ENCODE data around the gene PSMC2. TPM values are rescaled to one million over a fixed set of nuclear protein-coding genes. Genes with fewer than 3 reads are reported as not detected.
A peak's percentile ranks its signal among the peaks of the same experiment; 100 is the strongest.

The PSMC2 gene
- 80.5 TPM for total RNA-seq (ENCODE audit: unreplicated experiment)
- long read RNA-seq, transcript PSMC2-201 (12 exons, 2,637 nt): major isoform, 57 of 61 reads
- long read RNA-seq, partial matches to known transcripts: 1 of 61 reads
- long read RNA-seq, other reads (novel, unspliced or antisense): 3 of 61 reads

- DNase-seq (ENCODE audit: low spot score): peak; percentile 74
- peaks cover 42% of the 10 kb centered on the region for H3K4me1 Mint-ChIP-seq (ENCODE audit: unreplicated experiment)
- peak within 1 kb of the TSS; percentile 99 for H3K27ac Mint-ChIP-seq (ENCODE audit: unreplicated experiment)
- H3K4me3 Mint-ChIP-seq (ENCODE audit: unreplicated experiment): peak within 1 kb of the TSS; percentile 98
- peaks cover 6% of the 10 kb centered on the region for H3K36me3 Mint-ChIP-seq (ENCODE audit: low read depth, unreplicated experiment)
- H3K27me3 Mint-ChIP-seq (ENCODE audit: unreplicated experiment): peaks cover 3% of the 10 kb centered on the region
- TF ChIP-seq CTCF (IDR thresholded peaks at IDR 0.05; ENCODE audit: unreplicated experiment): no peak
- H3K9me3 Mint-ChIP-seq (ENCODE audit: unreplicated experiment): no peaks in the 10 kb centered on the region
Observed at GRCh38 chr7:103347507-103348267, at the start of gene PSMC2. Gene PSMC2, plus strand, starts transcription at chr7:103347643. Its CDS starts 69 bp downstream, at chr7:103347712.

GRCh38 chr7:103297837-103298179, 49.6 kb upstream of the PSMC2 start:
- no peak for DNase-seq (ENCODE audit: low spot score)
- peaks cover 7% of the 10 kb centered on the region for H3K36me3 Mint-ChIP-seq (ENCODE audit: low read depth, unreplicated experiment)
- H3K4me3 Mint-ChIP-seq (ENCODE audit: unreplicated experiment): peak overlapping the region; percentile 95
- H3K27ac Mint-ChIP-seq (ENCODE audit: unreplicated experiment): peak overlapping the region; percentile 72
- no peaks in the 10 kb centered on the region for H3K27me3 Mint-ChIP-seq (ENCODE audit: unreplicated experiment)
- TF ChIP-seq CTCF (IDR thresholded peaks at IDR 0.05; ENCODE audit: unreplicated experiment): no peak
- H3K4me1 Mint-ChIP-seq (ENCODE audit: unreplicated experiment): peaks cover 21% of the 10 kb centered on the region
- H3K9me3 Mint-ChIP-seq (ENCODE audit: unreplicated experiment): no peaks in the 10 kb centered on the region

- no peak for TF ChIP-seq CTCF (IDR thresholded peaks at IDR 0.05; ENCODE audit: unreplicated experiment)
- no peak overlapping the region for H3K27ac Mint-ChIP-seq (ENCODE audit: unreplicated experiment)
- DNase-seq (ENCODE audit: low spot score): no peak
- H3K9me3 Mint-ChIP-seq (ENCODE audit: unreplicated experiment): no peaks in the 10 kb centered on the region
- H3K4me3 Mint-ChIP-seq (ENCODE audit: unreplicated experiment): peak overlapping the region; percentile 45
- peaks cover 13% of the 10 kb centered on the region for H3K36me3 Mint-ChIP-seq (ENCODE audit: low read depth, unreplicated experiment)
- peaks cover 24% of the 10 kb centered on the region for H3K4me1 Mint-ChIP-seq (ENCODE audit: unreplicated experiment)
- H3K27me3 Mint-ChIP-seq (ENCODE audit: unreplicated experiment): no peaks in the 10 kb centered on the region
Observed at GRCh38 chr7:103299660-103300059, 47.8 kb upstream of the PSMC2 start.

GRCh38 chr7:103301441-103301840, 46.0 kb upstream of the PSMC2 start:
- Mint-ChIP-seq H3K9me3 (ENCODE audit: unreplicated experiment) (no peaks in the 10 kb centered on the region), H3K27ac (ENCODE audit: unreplicated experiment) (peak overlapping the region; percentile 37), H3K36me3 (ENCODE audit: low read depth, unreplicated experiment) (peaks cover 24% of the 10 kb centered on the region), H3K27me3 (ENCODE audit: unreplicated experiment) (no peaks in the 10 kb centered on the region), H3K4me1 (ENCODE audit: unreplicated experiment) (peaks cover 24% of the 10 kb centered on the region), H3K4me3 (ENCODE audit: unreplicated experiment) (no peak overlapping the region)
- TF ChIP-seq CTCF (IDR thresholded peaks at IDR 0.05; ENCODE audit: unreplicated experiment): no peak
- DNase-seq (ENCODE audit: low spot score): no peak

All from endothelial cell (in vitro differentiated cells).